NCI-H146 (cell line): ENCODE data around the gene DENND2D.

ENCODE experiments used
- DNase-seq: peaks from one replicate; lab custom pipeline; 2025; lab: John Stamatoyannopoulos, UW

Gene DENND2D

GRCh38 chr1:111202707-111203623, 2.5 kb upstream of the DENND2D start:
- DNase-seq = no peak

DNA sequence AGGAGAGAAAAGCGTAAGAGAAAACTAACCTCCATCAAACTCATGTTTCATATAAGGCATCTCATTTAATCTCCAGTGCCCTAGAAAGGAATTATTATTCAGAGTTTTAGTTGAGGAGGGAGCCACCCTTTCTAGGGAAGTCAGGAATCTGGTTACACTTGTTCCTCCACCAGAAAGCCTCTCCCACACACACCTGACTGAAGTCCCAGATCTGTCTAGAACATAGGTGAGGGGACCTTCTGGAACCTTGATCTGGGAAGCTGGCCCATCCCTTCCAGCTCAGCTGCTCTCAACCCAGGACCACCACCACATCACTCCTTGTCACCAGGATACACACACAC, 1.9 kb upstream of the DENND2D start:
- DNase-seq = no peak

- DNase-seq = no peak
Measured at GRCh38 chr1:111201275-111202090, 1.0 kb upstream of the DENND2D start.

GRCh38 chr1:111200802-111201161, 336 bp upstream of the DENND2D start:
- no peak for DNase-seq

DNA sequence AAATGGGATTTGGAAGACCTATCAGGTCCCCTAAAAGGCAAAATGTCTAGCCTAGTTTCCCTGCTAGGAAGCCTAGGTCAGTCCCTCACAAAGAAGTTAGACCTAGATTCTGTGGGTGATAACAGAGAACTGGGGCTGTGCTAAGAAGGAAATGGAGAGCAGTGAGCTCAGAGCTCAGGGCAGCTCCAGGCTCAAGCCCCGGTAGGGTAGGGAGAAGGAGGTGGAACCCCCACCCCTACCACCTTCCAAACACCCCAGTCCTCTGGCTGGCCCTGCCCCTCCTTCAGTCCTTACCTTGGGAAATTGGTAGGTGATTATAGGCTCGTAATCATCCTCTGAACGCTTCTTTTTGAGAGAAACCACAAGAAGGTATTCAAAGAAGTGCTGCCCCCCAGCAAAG, 1.1 kb downstream of the DENND2D start:
- no peak for DNase-seq

DNA sequence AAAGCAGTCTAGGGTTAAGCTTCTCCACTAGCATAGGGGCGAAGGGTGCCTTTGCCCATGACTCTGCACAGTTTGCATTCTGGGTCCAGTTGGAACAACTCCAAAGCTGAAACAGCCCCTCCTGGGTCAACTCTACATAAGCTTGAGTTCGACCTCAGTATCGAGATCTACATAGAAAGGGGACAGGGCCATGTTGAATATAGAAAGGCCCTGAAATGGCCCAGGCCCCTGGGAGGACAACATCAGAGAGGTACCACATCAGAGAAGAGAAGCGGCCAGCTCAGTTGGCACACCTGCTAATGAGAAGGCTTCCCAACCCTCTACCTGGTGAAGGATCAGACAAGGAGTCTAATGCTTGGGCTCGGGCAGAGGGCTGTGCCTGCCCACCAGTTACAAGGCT, 1.6 kb downstream of the DENND2D start:
- no peak for DNase-seq

GRCh38 chr1:111197598-111198284, 2.7 kb downstream of the DENND2D start:
- no peak for DNase-seq

DNA sequence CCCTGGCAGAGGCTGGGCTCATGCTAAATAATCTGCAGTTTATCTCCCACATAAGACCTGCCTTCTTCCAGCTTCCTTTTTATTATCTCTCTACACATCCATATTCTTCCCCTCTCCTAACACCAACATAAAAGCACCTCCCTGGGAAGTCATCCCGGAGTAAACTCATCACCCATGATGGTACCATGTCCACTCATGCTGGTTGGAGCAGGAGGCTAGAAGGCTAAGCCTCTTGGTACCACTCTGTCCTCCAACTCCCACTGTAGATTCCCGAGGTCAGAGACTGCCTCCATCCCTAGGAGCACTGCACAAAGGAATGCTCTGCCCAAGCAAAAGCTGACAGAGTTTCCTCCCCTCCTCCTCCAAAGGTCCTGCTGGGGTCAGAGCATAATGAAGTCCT, 4.2 kb downstream of the DENND2D start:
- no peak for DNase-seq

DNA sequence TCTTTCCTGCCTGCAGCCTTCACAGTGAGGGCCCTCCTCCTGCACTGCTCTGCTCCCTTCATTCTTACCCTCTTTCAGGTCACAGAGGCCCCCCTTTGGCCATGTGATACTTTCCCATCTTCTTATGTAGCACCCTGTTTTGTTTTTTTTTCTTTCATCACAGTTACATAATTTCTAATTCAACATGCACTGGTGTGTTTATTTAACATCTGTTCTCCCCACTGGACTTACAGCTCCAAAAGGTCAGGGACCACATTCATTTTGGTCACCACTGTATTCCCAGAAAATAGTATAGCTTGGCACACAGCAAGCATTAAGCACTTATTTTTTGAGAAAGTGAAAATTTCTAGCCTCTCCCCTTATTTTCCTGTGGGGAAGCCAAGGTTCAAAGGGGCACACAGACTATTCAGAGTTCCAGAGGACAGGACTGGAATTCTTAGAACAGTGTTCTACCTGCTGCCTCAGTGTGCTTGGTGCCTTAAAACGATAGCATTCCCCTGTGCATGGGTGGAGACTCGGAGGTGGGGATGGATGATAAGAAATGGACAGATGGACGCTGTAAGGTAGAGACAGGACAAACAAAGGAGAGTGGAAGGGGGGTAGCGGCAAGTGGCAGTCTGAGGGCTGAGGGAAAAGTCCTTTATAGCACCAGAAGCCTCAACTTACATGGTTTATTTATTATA, 5.3 kb downstream of the DENND2D start:
- no peak for DNase-seq

- DNase-seq = no peak
Measured at GRCh38 chr1:111193712-111194480, 6.5 kb downstream of the DENND2D start.

DNA sequence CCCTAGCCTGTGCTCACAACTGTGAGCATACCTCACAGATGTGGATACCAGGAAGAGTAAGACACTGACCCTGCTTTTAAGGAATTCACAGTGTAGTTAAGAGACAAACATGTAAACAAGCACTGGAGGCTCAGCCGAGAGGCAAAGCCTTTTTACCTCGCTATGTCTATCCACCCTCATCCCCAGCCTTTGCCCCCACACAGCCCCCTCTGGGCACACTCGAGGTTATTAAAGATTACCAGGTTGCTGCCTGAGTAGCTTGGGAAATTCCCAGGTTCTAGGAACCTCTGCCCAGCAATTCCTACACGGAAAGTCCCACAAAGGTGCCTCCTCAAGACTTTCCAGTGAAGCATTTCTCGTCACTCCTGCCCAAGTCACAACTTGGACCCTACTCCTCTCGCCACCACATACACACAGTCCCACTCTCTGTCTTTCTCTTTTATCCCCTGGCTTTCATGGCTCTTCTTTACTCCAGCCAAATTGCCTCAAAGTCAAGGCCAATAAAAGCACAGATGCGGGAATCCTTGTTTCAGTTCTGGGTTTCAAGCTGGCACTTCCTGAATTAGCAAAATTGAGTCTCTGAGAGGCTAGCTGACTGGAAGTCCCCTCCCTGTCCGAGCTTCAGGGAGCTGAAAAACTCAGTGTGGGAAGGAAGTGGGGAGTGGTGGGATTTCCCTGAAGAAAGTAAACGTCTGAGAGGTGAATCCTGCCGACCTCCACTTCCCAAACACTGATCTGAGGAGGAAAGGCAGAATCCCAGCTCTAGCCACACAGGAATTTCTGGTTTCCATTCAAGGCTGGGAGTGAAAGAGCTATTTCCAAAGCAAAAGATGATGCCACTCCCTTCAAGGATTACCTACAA, 7.6 kb downstream of the DENND2D start:
- DNase-seq = no peak

DNA sequence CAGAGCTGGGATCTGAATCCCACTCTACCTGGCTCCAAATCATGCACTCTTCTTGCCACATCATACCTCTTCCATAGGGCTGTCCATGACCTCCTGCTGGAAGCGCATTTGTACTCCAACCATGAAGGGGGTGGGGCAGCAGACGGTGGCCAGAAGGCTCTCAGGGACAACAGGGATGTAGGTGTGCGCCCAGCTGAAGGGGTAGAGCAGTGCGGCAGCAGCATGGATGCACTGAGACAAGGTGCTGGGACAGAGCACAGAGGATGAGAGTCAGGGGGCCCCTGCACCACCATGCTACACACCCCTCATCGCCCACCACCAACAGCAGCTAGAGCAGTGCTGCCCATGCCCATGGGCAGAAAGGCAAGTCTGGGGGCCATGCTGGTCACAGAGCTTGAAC, 8.4 kb downstream of the DENND2D start:
- DNase-seq = no peak

GRCh38 chr1:111191496-111191895, 8.9 kb downstream of the DENND2D start:
- DNase-seq = no peak

- DNase-seq = no peak
Measured at GRCh38 chr1:111190931-111191451, 9.5 kb downstream of the DENND2D start.

DNA sequence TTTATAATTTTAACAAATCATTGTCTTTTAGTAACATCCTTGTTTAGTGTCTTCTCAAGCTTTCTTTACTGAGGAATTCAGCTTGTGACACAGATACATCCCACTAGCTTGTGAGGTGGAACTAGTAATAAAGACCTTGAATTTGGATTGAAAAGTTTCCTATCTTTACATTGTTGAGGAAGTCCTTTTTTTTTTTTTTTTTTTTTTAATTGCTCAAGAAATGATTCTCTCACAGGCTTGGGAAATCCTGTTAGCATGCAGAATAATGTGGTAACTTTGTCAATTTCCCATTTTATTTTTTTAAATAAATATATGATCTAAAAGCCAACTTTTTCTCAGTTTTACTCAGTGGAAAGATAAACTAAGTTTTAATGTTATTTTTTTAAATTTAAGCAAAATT, 15.8 kb downstream of the DENND2D start:
- no peak for DNase-seq

DNA sequence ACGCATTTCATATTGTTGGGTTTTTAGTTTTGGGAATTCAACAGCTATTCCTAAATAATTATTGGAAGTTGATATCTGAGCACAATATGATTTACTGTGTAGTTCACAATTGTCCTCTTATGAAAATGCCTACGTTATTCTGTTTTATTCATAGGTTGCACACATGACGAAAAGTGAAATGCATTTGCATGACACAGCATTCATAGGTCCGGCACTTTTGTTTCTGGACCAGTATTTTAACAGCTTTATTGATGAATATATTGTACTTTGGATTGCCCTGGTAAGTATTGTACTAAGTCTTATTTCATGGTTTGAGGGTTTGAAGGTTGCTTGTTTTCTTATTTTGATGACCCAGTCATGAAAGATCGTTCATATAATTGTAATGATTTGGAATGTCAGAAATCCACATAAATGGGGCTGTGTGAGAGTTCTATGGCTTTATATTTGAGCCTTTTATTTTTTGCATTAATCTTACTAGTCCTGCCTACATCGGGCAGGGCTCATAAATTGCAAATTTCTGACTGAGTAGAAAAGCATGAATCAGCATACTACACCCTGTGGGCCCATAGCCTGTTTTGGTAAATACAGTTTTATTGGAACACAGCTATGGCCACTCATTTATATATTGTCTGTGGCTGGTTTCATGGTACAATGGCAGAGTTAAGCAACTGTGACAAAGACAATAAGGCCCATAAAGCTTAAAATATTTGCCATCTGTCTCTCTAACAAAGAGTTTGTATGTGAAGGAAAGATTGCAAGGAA, 17.0 kb downstream of the DENND2D start:
- no peak for DNase-seq

DNA sequence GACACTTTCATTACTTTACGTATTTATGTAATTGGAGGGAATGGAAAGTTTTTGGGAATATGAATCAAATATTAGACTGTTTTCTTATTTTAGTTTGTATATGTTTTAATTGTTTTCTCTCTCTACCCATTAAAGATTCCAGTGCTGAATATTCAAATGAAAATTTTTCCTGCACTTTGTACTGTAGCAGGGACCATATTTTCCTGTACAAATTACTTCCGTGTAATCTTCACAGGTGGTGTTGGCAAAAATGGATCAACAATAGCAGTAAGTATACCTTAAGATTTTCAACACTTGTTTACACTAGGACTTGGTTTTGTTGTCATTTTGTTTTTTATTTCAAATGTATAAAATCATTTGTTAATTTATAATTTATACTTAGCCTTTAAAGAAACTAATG, 18.4 kb downstream of the DENND2D start:
- no peak for DNase-seq

GRCh38 chr1:111179968-111180533, 20.4 kb downstream of the DENND2D start:
- no peak for DNase-seq

- DNase-seq = no peak
Measured at GRCh38 chr1:111176678-111177077, 23.8 kb downstream of the DENND2D start.
